ENCODE results near the gene TRIM10.

TRIM10 gene

GRCh38 chr6:30130887-30131862 is 29.8 kb downstream of the TRIM10 start:
- Histone ChIP-seq H3F3A (ENCODE audit: low read depth) (no peaks in the 10 kb centered on the region), H4K20me1 (ENCODE audit: insufficient read depth, low read length, poor library complexity, severe bottlenecking) (no peaks in the 10 kb centered on the region), H3K27me3 (ENCODE audit: insufficient read depth, low read length, poor library complexity, severe bottlenecking) (no peaks in the 10 kb centered on the region), H3K4me3 (ENCODE audit: low read length, poor library complexity, severe bottlenecking) (peak overlapping the region; percentile 40), H3K9me2 (replicated peaks; ENCODE audit: low read depth, low read length) (no peaks in the 10 kb centered on the region), H3K79me2 (ENCODE audit: insufficient read depth, low read length) (no peaks in the 10 kb centered on the region), H2AFZ (ENCODE audit: low read length) (peak overlapping the region; percentile 96), H3K4me1 (ENCODE audit: insufficient read depth, low read length, poor library complexity, severe bottlenecking) (peaks cover 14% of the 10 kb centered on the region), H3K9ac (ENCODE audit: low read depth, low read length, poor library complexity, severe bottlenecking) (peak overlapping the region; percentile 55), H3K36me3 (ENCODE audit: insufficient read depth, low read length) (no peaks in the 10 kb centered on the region), H3K4me2 (ENCODE audit: low read depth, low read length, poor library complexity, severe bottlenecking) (peak overlapping the region; percentile 56), H3K9me3 (ENCODE audit: insufficient read depth, low read depth, low read length) (no peaks in the 10 kb centered on the region)
- TF ChIP-seq CTCF (conservative IDR thresholded peaks at IDR 0.05; ENCODE audit: low read length), result peak; percentile 100
- TF ChIP-seq EZH2phosphoT487 (IDR thresholded peaks at IDR 0.05; ENCODE audit: borderline replicate concordance), result no peak

- Histone ChIP-seq H3K4me2 (ENCODE audit: low read depth, low read length, poor library complexity, severe bottlenecking) (peak overlapping the region; percentile 56), H3K27me3 (ENCODE audit: insufficient read depth, low read length, poor library complexity, severe bottlenecking) (no peaks in the 10 kb centered on the region), H3K79me2 (ENCODE audit: insufficient read depth, low read length) (no peaks in the 10 kb centered on the region), H4K20me1 (ENCODE audit: insufficient read depth, low read length, poor library complexity, severe bottlenecking) (no peaks in the 10 kb centered on the region), H2AFZ (ENCODE audit: low read length) (peak overlapping the region; percentile 96), H3F3A (ENCODE audit: low read depth) (no peaks in the 10 kb centered on the region), H3K4me1 (ENCODE audit: insufficient read depth, low read length, poor library complexity, severe bottlenecking) (peaks cover 8% of the 10 kb centered on the region), H3K4me3 (ENCODE audit: low read length, poor library complexity, severe bottlenecking) (peak overlapping the region; percentile 40), H3K36me3 (ENCODE audit: insufficient read depth, low read length) (no peaks in the 10 kb centered on the region), H3K9ac (ENCODE audit: low read depth, low read length, poor library complexity, severe bottlenecking) (peak overlapping the region; percentile 55), H3K9me3 (ENCODE audit: insufficient read depth, low read depth, low read length) (no peaks in the 10 kb centered on the region), H3K9me2 (replicated peaks; ENCODE audit: low read depth, low read length) (no peaks in the 10 kb centered on the region)
- TF ChIP-seq EZH2phosphoT487 (IDR thresholded peaks at IDR 0.05; ENCODE audit: borderline replicate concordance), result no peak
- no peak for TF ChIP-seq CTCF (conservative IDR thresholded peaks at IDR 0.05; ENCODE audit: low read length)
Observed at GRCh38 chr6:30130179-30130679, 30.8 kb downstream of the TRIM10 start.

- Histone ChIP-seq H3K9ac (ENCODE audit: low read depth, low read length, poor library complexity, severe bottlenecking) (no peak overlapping the region), H3K27me3 (ENCODE audit: insufficient read depth, low read length, poor library complexity, severe bottlenecking) (no peaks in the 10 kb centered on the region), H4K20me1 (ENCODE audit: insufficient read depth, low read length, poor library complexity, severe bottlenecking) (no peaks in the 10 kb centered on the region), H2AFZ (ENCODE audit: low read length) (no peak overlapping the region), H3F3A (ENCODE audit: low read depth) (no peaks in the 10 kb centered on the region), H3K9me2 (replicated peaks; ENCODE audit: low read depth, low read length) (no peaks in the 10 kb centered on the region), H3K4me2 (ENCODE audit: low read depth, low read length, poor library complexity, severe bottlenecking) (no peak overlapping the region), H3K4me3 (ENCODE audit: low read length, poor library complexity, severe bottlenecking) (no peak overlapping the region), H3K9me3 (ENCODE audit: insufficient read depth, low read depth, low read length) (no peaks in the 10 kb centered on the region), H3K4me1 (ENCODE audit: insufficient read depth, low read length, poor library complexity, severe bottlenecking) (peaks cover 8% of the 10 kb centered on the region), H3K36me3 (ENCODE audit: insufficient read depth, low read length) (no peaks in the 10 kb centered on the region), H3K79me2 (ENCODE audit: insufficient read depth, low read length) (no peaks in the 10 kb centered on the region)
- no peak for TF ChIP-seq EZH2phosphoT487 (IDR thresholded peaks at IDR 0.05; ENCODE audit: borderline replicate concordance)
- no peak for TF ChIP-seq CTCF (conservative IDR thresholded peaks at IDR 0.05; ENCODE audit: low read length)
Observed at GRCh38 chr6:30129265-30130178, 31.5 kb downstream of the TRIM10 start.
